GM19240 (cell line): ENCODE results near the gene AMOT.

Source experiments
- DNase-seq: peaks from one replicate; pipeline ENCODE4 v3.0.0; 2011; ENCODE audit warnings: low spot score; ENCODE audit not compliant: insufficient read length

The AMOT gene

DNA sequence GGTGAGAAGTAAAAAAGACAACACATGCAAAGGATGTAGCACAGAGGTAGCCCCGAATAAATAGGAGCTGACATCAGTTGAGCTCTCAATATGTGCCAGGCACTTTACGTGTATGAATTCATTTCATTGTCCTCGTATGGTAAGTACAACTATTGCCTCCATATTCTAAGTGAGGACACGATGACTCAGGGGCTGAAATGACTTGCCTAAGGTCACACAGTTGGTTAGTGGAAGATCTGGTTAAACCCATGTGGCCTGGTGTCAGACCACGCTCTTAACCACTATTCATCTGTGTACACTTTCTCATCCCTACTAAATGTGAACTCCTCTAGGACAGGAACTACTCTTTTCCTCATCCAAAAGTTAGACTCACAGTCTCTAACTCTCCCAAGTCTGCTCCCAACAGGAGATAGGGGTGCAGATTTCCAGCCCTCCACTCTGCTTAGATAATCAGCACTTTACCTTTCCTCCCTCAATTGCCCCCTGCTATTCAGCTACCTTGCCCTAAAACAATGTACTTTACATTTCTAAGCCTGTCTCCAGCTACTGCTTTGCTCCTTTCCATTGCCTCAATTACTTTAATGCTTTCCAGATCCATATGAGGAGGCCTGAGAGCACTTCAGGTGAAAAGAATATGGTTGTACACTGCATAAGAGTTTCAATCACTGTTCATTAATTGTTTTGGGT is 102.1 kb downstream of the AMOT start:
- DNase-seq = no peak

DNA sequence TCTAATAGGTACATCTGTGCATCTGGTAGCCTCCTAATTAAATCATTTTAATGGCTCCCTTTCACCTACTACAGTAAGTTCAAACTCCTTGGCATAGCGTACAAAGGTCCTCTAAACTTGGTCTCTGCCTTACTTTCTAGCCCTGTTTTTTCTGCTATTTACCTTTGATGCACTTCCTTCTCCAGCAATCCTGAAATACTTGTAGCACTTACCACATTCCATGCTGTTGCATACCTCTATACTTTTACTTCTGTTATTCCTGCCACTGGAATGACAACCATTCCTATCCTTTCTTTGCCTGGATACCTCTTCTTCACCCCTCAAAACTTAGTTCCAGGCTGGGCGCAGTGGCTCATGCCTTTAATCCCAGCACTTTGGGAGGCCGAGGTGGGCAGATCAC is 104.3 kb downstream of the AMOT start:
- DNase-seq = no peak

DNA sequence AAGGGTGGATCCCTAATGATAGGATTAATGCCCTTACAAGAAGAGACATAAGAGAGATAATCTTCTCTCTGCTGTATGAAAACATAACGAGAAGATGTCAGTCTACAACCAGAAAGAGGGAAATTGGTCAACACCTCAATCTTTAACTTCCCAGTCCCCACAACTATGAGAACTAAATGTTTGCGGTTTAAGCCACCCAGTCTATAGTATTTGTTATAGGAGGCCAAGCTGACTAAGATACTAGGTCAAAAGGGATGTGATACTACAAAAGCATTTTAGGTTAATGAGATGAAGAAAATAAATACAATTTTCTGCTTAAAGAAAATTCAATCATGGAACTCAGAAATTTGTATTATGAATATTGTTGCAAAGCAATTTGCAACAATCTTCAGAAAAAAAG is 105.5 kb downstream of the AMOT start:
- DNase-seq = no peak

GRCh38 chrX:112734290-112734689 is 106.3 kb downstream of the AMOT start:
- no peak for DNase-seq

GRCh38 chrX:112731793-112732192 is 108.8 kb downstream of the AMOT start:
- DNase-seq = no peak
